EH (cell line): ENCODE measurements around the gene ANKRD23.
"Not testable (repeated sequence)": the region's sequence is repeated elsewhere in the genome, so short reads cannot be mapped to it uniquely, and the experiment has no call there.

Source experiments
- DNase-seq: peaks from one replicate; pipeline ENCODE4 v3.0.0-alpha.2; 2015; ENCODE audit warnings: low read depth

The ANKRD23 gene

GRCh38 chr2:96863056-96863455, 19.2 kb upstream of the ANKRD23 start:
- DNase-seq, result not testable (repeated sequence)

DNA sequence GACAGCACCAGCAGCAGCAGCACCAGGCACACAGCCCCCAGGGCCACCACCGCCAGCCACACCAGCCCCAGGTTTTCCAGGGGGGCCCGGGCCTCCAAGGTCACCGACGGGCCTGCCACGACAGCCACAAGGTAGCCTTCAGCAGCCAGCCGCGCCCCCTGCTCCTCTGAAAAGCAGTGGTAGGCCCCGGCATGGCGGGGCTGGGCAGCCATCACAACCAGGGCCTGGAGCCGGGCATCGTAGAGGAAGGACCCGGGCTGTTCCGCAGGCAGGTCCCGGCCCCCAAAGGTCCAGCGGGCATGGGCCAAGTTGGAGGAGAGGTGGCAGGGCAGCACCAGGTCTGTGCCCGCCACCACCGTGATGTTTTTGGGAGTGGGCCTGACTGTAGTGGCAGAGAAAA, 17.3 kb upstream of the ANKRD23 start:
- no peak for DNase-seq

DNA sequence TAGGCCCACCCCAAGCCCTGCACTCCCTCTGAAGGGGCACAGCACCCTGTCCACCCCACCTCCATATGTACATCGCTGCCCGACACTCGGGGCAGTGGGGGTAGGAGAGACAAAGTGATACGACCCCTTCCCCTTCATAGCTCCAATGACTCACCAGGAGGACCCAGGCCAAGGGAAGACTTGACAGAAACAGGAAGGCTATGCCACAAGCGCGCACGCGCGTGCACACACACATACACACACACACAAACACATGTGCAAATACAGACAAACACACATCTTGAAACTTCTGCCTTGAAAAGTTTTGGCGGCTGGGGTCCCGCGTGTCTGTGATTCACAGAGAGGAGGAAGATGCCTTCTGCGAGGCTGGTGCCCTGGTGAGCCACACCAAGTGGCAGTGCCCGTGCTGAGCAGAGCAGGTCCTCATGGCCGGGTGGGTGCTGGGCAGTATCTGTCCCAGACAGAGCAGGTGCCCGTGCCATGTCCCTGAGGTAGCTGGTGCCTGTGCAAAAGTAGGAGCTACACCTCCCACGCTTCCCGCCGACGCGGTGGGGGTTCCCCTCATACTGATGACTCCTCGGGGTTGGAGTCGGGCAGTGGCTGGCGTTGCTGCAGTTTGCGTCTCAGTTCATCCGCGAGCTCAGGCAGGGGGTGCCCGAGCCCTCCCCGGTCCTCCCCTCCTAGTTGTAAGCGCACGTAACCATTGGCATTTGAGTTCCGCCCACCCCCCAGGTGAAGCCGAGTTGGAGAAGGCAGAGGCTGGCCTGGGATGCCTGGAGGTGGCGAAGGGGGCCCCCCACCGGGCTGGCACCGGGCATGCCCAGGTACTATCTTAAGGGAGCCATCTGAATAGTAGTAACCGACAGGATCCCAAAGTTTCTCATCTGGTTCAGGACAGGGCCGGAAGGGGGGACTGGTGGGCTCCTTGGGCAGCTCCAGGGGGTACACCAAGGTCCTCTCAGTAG, 16.5 kb upstream of the ANKRD23 start:
- no peak for DNase-seq

GRCh38 chr2:96859681-96860064, 15.9 kb upstream of the ANKRD23 start:
- DNase-seq, result no peak

DNA sequence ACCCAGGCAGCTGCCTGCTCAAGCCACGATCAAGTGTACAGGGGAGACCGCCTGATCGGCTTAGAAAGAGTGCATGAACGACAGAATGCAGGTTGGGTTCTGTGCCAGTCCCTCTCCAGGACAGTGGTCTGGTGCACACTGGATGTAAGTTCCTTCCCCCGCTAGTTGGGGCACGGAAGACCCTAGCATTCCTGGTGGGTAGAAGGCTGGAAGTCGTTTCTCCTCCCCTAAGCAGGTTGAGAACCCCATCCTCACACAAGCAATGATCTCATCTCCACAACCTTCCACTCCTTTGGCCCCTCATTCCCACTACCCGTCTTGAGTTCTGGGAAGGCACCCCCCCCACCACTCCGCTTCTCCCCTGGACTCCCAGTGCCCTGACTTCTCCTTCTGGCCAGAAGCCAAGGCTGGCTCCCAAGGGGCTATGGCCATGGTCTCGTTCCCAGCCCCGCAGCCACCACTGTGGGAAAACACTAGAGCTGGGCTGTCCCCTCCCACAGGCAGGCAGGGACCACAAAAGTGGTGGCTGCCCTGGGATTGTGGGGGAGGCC, 15.4 kb upstream of the ANKRD23 start:
- DNase-seq, result no peak

DNA sequence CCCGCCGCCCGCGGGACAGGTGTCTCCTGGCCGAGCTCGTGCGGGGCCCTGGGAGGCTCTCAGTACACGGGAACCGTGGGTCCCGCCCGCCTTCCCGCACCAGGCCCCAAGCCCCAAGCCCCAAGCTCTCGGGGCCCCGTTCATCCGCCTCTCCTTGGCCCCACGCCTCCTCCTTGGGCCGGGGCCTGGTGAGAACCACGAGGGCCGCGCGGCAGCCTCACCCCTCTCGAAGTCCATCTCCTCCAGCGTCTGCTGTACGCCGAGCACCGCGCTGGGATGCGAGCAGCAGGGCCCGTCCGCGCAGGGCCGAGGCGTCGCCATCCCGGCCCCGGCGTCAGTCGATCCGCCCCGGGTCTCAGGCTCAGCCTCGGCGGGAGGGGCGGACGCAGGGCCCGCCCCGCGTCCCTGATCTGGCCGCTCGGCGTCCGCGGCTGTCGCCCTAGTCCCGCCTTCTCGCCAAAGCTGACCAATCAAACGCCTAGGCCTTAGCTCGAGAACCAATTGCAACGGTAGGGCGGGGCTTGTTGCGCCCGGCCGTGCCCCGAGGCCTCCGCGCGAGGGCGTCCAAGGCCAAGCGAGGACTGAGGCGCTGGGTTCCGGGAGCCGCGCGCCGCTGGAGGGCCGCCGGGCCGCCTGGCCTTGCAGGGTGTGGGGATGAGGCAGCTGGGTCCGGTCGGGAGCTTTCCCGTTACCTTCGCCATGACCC, 14.0 kb upstream of the ANKRD23 start, which contains the start of gene ANKRD39:
Gene ANKRD39 (minus strand): TSS at position 350 of the 706 bp plus-strand sequence. CDS start 29 bp downstream, at position 321.
- DNase-seq, result peak; percentile 98

- peak; percentile 41 for DNase-seq
Measured at GRCh38 chr2:96856776-96857666, 13.2 kb upstream of the ANKRD23 start.

DNA sequence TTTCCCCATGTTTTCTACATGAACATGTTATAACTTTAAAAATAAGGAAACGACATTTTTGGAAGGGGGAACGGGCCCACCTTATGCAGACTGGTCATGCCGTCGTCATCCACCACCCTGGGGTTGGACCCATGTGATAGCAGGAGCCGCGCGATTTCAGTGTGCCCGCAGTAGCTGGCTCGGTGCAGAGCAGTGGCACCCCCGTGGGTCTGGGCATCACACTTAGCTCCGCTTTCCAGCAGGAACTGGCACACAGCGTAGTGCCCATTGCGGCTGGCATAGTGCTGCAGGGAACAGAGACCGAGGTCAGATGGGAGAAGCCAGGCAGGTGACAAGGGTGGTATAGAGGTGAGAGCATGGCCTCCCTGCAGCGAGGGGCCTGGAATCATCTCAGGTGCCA, 9.5 kb upstream of the ANKRD23 start:
- no peak for DNase-seq

DNA sequence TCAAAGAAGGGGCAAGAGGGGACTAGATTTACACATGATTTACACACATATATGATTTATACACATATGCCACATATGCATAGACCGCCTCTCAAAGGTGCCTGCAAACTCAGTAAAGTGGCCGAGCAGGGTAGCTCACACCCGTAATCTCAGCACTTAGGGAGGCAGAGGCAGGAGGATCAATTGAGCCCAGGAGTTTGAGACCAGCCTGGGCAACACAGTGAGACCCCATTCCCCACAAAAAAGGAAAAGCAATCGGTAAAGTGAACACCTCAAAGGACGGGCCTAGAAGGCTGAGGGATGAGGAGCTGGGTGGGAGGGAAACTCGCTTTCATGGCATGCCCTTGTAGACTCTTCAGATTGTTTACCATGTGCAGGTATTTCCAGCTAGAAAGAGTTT, 8.8 kb upstream of the ANKRD23 start:
- no peak for DNase-seq

- DNase-seq, result no peak
Measured at GRCh38 chr2:96848264-96848663, 4.4 kb upstream of the ANKRD23 start.

DNA sequence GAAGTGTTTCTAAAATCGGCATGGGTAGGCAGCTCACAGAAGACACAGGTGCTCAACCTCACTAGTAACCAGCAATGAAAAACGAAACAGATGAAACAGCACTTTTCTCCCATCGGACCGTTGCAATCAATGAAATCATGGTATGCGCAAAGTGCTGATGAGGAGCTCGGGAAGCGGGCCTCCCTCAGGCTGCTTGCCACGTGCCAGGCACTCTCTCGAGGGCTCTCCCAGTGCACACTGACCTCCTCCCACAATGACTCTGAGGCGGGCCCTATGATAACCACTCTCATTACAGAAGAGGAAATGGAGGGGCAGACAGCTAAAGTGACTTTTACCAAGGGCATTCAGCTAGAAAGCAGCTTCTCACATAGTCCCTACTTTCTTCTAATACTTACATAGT, 3.8 kb upstream of the ANKRD23 start:
- no peak for DNase-seq

GRCh38 chr2:96846825-96847224, 3.0 kb upstream of the ANKRD23 start:
- no peak for DNase-seq

GRCh38 chr2:96844405-96844808, 586 bp upstream of the ANKRD23 start:
- no peak for DNase-seq

- DNase-seq, result no peak
Measured at GRCh38 chr2:96842600-96842999, 1.2 kb downstream of the ANKRD23 start.

DNA sequence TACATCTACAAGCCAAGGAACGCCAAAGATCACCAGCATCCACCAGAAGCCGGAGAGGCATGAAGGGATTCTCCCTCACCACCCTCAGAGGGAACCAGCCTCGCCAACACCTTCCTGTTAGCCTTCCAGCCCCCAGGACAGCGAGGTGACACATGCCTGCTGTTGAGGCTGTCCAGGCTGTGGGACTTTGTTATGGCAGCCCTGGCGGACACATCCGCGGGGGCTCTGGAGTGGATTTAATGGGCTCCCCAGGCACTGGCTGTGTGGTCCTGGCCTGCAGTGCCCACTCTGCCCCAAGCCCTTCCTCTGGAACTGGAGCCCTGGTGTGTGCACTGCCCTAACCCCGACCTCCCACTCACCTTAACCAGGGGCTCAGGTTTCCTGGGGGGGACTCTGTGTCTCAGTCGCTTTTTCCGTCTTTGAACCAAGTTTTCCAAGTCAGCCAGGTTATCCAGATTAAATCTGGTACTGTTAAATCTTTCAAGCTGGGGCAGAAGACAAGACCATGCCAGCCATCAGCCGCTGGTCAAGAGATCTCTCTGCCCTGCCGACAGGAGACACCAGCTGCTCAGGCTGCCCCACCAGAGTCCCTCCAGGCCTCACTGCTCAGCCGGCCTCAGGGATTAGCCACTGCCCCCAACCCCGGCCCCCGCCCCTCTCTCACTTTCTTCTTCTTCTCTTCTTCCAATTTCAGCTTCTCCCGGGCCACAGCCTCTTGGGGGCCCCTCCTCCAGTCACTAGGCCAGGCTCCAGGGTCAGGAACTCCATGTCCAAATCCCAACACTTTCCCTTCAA, 1.9 kb downstream of the ANKRD23 start:
- DNase-seq, result no peak

DNA sequence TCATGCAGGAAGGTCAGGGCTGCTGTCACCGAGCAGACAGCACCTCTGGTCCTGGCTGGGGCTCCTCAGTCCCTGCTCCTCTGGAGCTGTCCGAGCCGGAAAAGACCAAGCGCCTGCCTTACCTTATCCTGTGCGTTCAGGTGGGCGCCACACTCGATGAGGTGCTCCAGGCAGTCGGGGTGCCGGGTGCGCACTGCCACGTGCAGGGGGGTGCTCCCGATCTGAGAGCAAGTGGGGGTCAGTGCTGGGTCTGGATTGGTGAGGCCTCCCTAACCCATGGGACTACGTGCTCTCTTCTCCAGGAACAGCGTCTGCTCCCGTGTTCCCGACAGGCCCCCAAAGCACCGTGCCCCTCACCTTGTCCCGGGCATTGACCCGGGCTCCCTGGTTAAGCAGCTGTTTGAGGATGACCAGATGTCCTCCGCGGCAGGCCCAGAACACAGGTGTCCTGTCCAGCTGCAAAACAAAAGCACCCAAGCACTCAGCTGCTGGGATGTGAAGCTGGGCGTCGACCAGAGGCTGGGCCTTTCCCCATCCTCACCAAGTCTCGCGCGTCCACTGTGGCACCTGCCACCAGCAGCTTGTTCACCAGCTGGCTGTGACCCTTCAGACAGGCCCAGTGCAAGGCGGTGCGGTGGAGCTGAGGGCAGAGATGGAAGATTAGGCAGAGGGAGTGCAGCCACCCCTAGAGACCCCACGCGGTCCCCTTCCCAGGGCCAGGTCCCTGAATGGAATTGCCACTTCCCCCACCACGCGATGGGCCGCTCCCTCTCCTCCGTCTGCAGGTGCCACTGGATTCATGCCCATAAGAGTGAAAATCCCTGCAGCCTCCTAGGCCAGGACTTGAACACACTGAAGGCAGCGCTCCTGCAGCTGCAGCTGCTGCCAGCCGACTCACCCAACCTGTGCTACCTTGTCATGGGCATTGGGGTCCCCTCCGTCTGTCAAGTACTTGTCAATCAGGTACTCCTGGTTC, 3.7 kb downstream of the ANKRD23 start:
- no peak for DNase-seq

DNA sequence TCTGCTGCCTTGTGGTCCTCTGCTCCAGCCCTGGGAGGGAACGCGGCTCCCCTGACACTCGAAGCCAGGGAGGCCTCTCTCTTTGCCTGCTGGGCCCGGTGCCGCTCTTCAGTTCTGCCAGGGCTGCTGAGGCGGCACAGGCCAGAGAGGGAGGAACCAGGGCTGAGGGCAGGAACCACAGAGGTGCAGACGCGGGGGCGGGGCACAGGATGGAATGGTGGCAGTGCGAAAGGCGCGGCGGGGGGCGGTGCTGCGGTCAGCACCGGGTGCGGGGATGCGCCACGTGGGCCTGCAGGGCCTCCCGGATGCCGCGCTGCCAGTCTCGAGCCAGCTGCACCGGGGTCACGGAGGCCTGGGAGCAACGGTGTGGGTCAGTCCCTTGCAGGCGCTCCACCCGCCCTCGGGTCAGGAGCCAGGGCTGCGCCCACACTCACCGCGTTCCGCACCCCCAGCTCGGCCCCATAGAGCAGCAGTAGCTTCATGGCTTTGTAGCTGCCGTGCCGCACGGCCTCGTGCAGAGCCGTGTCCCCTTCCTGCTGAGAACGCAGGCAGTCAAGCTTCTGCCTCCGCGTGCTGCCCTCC, 4.4 kb downstream of the ANKRD23 start:
- DNase-seq, result peak; percentile 47

DNA sequence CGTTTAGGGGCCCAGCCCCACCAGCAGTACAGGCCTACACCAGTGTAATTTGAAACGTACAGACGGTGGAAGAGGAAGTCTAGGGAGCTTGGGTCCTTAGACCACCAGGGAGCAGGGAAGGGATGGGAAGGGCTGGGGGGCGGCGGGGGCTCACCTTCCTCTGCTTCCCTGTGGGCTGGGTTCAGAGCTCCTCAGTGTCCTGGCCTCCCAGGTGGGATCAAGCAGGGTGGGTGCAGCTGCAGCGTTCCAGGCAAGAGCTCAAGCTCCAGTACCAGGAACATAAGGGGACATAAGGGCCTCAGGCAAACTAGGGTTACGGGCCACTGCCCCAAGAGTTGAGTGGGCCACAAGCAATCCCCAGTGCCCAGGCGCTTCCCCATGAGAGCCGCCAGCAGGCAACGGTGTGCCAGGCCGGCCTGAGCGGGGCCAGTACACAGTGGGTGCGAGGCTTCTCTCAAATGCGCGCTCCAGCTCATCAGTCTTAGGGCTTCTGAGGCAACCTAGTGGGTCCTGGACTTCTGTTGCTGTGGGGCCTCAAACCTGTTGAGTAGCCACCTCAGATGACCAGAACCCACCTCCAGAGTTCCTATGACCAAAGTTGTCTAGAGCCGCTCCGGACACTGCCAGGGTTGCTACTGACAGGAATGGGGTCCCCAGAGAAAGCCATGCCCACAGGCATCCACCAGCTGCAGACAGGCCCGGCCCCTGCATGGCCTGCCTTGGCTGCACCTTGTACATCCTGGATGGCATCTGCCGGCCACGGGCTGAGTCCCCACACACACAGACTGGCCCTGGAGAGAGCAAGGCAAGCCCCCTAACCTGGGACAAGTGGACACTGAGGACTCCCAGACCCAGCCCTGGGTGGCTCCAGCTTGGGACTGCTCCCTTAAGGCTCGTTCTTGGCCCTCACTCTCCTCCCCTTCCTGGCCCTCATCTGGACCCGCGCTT, 5.2 kb downstream of the ANKRD23 start:
- DNase-seq, result no peak
